GM20000 (cell line): Measurements from ENCODE around the gene RAB43.
"Not testable (repeated sequence)": the region's sequence is repeated elsewhere in the genome, so short reads cannot be mapped to it uniquely, and the experiment has no call there.

Experiments used
- DNase-seq: peaks from one replicate; pipeline ENCODE4 v3.0.0; 2012; ENCODE audit warnings: low spot score
- CTCF ChIP-seq: IDR thresholded peaks from 2 replicates; pipeline ENCODE4 v1.5.1; 2012; ENCODE audit warnings: mild to moderate bottlenecking, control low read depth; ENCODE audit errors: extremely low read depth, missing control alignments

The RAB43 gene

GRCh38 chr3:129160891-129161859 lies 39.6 kb upstream of the RAB43 start, which contains the start of gene ISY1:
Gene ISY1, minus strand, starts transcription at chr3:129161063. Its CDS starts 88 bp downstream, at chr3:129160975.
- DNase-seq, result peak; percentile 91
- TF ChIP-seq CTCF, result peak; percentile 65

DNA sequence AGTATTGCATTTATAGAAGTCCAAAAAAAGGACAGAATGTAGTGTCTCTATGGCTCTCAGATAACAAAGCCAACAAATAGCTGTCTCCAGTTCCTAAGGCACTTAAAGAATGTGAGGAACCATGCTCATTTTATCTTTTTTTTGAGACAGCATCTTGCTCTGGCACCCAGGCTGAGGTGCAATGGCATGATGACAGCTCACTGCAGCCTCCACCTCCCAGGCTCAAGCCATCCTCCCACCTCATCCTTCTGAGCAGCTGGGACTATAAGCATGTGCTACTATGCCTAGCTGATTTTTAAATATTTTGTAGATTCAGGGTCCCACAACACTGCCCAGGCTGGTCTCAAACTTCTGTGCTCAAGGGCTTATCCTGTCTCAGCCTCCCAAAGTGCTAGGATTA lies 23.2 kb upstream of the RAB43 start:
- TF ChIP-seq CTCF, result no peak
- DNase-seq, result no peak

GRCh38 chr3:129141011-129141410 lies 19.4 kb upstream of the RAB43 start:
- DNase-seq, result not testable (repeated sequence)

GRCh38 chr3:129139911-129140310 lies 18.3 kb upstream of the RAB43 start:
- no peak for DNase-seq
- TF ChIP-seq CTCF, result no peak

DNA sequence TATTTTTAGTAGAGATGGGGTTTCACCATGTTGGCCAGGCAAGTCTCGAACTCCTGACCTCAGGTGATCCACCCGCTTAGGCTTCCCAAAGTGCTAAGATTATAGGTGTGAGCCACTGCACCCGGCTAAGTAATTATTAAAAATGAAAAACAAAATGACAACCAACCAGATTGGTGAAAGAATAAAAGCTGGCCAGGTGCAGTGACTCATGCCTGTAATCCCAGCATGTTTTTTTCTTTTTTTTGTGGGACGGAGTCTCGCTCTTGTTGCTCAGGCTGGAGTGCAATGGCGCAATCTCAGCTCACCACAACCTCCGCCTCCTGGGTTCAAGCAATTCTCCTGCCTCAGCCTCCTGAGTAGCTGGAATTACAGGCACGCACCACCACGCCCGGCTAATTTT lies 14.7 kb upstream of the RAB43 start:
- not testable (repeated sequence) for DNase-seq

- no peak for TF ChIP-seq CTCF
- no peak for DNase-seq
Observed at GRCh38 chr3:129132097-129132866, 10.7 kb upstream of the RAB43 start.

- DNase-seq, result no peak
- TF ChIP-seq CTCF, result no peak
Observed at GRCh38 chr3:129131465-129132088, 10.0 kb upstream of the RAB43 start.

DNA sequence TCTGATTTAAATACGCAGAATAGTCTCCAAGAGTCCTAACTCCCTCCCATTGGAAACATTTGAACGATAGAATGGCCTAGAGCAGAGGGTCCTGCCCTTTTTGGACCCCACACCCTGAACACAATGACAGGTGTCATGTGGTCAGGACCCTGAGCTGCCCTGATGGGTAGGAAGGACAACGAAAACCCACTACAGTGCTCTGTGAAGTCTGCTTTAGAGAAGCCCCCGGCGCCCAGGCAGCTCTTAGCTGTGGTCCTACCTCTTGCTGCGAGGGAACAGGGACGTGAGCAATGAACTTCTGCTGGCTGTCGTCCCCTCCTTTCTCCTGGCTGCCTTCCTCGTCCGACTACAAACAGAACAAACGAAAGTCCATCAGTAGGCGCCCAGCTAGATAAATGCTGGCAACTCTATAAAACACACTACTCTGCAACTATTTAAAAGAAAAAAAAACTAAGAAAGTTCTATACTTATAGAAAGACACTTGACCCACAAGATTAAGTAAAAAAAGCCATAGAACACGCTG lies 8.7 kb upstream of the RAB43 start:
- no peak for TF ChIP-seq CTCF
- no peak for DNase-seq
